ENCODE results near the gene MICALL2.

MICALL2 gene

DNA sequence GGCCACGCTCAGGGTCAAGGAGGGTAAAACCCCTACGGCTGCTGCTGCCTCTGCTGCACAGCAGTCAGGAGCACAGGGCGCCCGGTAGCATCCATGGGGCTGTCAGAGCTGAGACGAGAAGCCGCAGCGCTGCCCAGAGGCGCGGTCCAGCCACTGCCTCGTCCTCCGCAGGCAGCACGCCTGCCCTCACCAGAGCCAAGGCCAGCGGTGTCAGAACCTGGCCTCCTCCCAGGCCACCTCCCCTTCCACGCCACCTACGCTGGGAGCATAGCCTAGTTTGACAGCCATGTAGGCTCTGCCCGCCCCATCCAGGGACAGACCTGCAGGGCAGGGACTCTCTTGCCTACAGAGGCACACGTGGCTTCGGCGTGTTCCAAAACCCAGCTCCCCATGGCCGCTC is 28.7 kb upstream of the MICALL2 start:
- no peaks in the 10 kb centered on the region for H3F3A ChIP-seq (ENCODE audit: low read depth)
- H3K9ac ChIP-seq (ENCODE audit: low read depth, low read length, poor library complexity, severe bottlenecking): no peak overlapping the region
- H3K79me2 ChIP-seq (ENCODE audit: insufficient read depth, low read length): no peaks in the 10 kb centered on the region
- H3K36me3 ChIP-seq (ENCODE audit: insufficient read depth, low read length): peaks cover 83% of the 10 kb centered on the region; the same call in 1 of the 2 replicates
- H3K4me2 ChIP-seq (ENCODE audit: low read depth, low read length, poor library complexity, severe bottlenecking): no peak overlapping the region
- H2AFZ ChIP-seq (ENCODE audit: low read length): no peak overlapping the region
- no peak overlapping the region for H3K4me3 ChIP-seq (ENCODE audit: low read length, poor library complexity, severe bottlenecking)
- TF ChIP-seq, protein P1, sequence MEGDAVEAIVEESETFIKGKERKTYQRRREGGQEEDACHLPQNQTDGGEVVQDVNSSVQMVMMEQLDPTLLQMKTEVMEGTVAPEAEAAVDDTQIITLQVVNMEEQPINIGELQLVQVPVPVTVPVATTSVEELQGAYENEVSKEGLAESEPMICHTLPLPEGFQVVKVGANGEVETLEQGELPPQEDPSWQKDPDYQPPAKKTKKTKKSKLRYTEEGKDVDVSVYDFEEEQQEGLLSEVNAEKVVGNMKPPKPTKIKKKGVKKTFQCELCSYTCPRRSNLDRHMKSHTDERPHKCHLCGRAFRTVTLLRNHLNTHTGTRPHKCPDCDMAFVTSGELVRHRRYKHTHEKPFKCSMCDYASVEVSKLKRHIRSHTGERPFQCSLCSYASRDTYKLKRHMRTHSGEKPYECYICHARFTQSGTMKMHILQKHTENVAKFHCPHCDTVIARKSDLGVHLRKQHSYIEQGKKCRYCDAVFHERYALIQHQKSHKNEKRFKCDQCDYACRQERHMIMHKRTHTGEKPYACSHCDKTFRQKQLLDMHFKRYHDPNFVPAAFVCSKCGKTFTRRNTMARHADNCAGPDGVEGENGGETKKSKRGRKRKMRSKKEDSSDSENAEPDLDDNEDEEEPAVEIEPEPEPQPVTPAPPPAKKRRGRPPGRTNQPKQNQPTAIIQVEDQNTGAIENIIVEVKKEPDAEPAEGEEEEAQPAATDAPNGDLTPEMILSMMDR (conservative IDR thresholded peaks at IDR 0.05; ENCODE audit: low read length): no peak
- no peak for TF ChIP-seq EZH2phosphoT487 (IDR thresholded peaks at IDR 0.05; ENCODE audit: borderline replicate concordance)
- H3K9me3 ChIP-seq (ENCODE audit: insufficient read depth, low read depth, low read length): no peaks in the 10 kb centered on the region
- H3K4me1 ChIP-seq (ENCODE audit: insufficient read depth, low read length, poor library complexity, severe bottlenecking): no peaks in the 10 kb centered on the region
- H4K20me1 ChIP-seq (ENCODE audit: insufficient read depth, low read length, poor library complexity, severe bottlenecking): no peaks in the 10 kb centered on the region
- no peaks in the 10 kb centered on the region for H3K27me3 ChIP-seq (ENCODE audit: insufficient read depth, low read length, poor library complexity, severe bottlenecking)
- no peaks in the 10 kb centered on the region for H3K9me2 ChIP-seq (replicated peaks; ENCODE audit: low read depth, low read length)

DNA sequence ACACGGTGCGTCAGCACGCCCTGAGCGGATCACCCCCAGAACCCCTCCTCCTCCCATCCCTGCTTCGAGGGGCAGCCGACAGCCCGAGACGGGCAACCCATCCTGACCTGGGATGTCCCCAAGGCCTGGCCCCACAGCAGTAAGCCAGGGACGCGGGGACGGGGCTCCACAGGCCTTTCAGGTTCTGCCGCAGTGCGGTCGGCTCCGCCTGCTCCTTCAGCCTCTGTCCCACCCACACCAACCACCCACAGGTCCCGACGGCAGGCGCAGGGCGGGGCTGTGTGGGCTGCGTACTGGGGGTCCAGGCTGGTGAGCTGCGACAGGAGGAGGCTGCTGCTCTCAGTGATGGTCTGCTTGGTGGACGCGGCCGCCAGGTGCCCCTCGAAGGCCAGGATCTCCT is 28.2 kb upstream of the MICALL2 start:
- TF ChIP-seq EZH2phosphoT487 (IDR thresholded peaks at IDR 0.05; ENCODE audit: borderline replicate concordance): no peak
- TF ChIP-seq, protein P1 (conservative IDR thresholded peaks at IDR 0.05; ENCODE audit: low read length): no peak
- Histone ChIP-seq H3K4me3 (ENCODE audit: low read length, poor library complexity, severe bottlenecking) (no peak overlapping the region), H3K9me3 (ENCODE audit: insufficient read depth, low read depth, low read length) (no peaks in the 10 kb centered on the region), H3K4me2 (ENCODE audit: low read depth, low read length, poor library complexity, severe bottlenecking) (no peak overlapping the region), H3F3A (ENCODE audit: low read depth) (no peaks in the 10 kb centered on the region), H3K9me2 (replicated peaks; ENCODE audit: low read depth, low read length) (no peaks in the 10 kb centered on the region), H3K36me3 (ENCODE audit: insufficient read depth, low read length) (peaks cover 85% of the 10 kb centered on the region; the same call in 1 of the 2 replicates), H4K20me1 (ENCODE audit: insufficient read depth, low read length, poor library complexity, severe bottlenecking) (no peaks in the 10 kb centered on the region), H3K9ac (ENCODE audit: low read depth, low read length, poor library complexity, severe bottlenecking) (no peak overlapping the region), H3K79me2 (ENCODE audit: insufficient read depth, low read length) (no peaks in the 10 kb centered on the region), H2AFZ (ENCODE audit: low read length) (no peak overlapping the region), H3K4me1 (ENCODE audit: insufficient read depth, low read length, poor library complexity, severe bottlenecking) (no peaks in the 10 kb centered on the region), H3K27me3 (ENCODE audit: insufficient read depth, low read length, poor library complexity, severe bottlenecking) (no peaks in the 10 kb centered on the region)

- H3K79me2 ChIP-seq (ENCODE audit: insufficient read depth, low read length): no peaks in the 10 kb centered on the region
- H4K20me1 ChIP-seq (ENCODE audit: insufficient read depth, low read length, poor library complexity, severe bottlenecking): no peaks in the 10 kb centered on the region
- peaks cover 85% of the 10 kb centered on the region; the same call in 1 of the 2 replicates for H3K36me3 ChIP-seq (ENCODE audit: insufficient read depth, low read length)
Observed at GRCh38 chr7:1486571-1486970, 27.3 kb upstream of the MICALL2 start.

More at GRCh38 chr7:1486571-1486970, 27.3 kb upstream of the MICALL2 start:
- no peaks in the 10 kb centered on the region for H3K4me1 ChIP-seq (ENCODE audit: insufficient read depth, low read length, poor library complexity, severe bottlenecking)
- no peak overlapping the region for H3K4me2 ChIP-seq (ENCODE audit: low read depth, low read length, poor library complexity, severe bottlenecking)
- H3K9me2 ChIP-seq (replicated peaks; ENCODE audit: low read depth, low read length): no peaks in the 10 kb centered on the region
- no peak overlapping the region for H2AFZ ChIP-seq (ENCODE audit: low read length)
- no peak for TF ChIP-seq EZH2phosphoT487 (IDR thresholded peaks at IDR 0.05; ENCODE audit: borderline replicate concordance)
- TF ChIP-seq, protein P1 (conservative IDR thresholded peaks at IDR 0.05; ENCODE audit: low read length): no peak
- no peak overlapping the region for H3K4me3 ChIP-seq (ENCODE audit: low read length, poor library complexity, severe bottlenecking)
- no peaks in the 10 kb centered on the region for H3F3A ChIP-seq (ENCODE audit: low read depth)
- H3K9ac ChIP-seq (ENCODE audit: low read depth, low read length, poor library complexity, severe bottlenecking): no peak overlapping the region
- H3K27me3 ChIP-seq (ENCODE audit: insufficient read depth, low read length, poor library complexity, severe bottlenecking): no peaks in the 10 kb centered on the region
- H3K9me3 ChIP-seq (ENCODE audit: insufficient read depth, low read depth, low read length): no peaks in the 10 kb centered on the region
